Endothelial cell of hepatic sinusoid (primary cell): ENCODE results near the gene DNAJC22.
"Not testable (repeated sequence)": the region's sequence is repeated elsewhere in the genome, so short reads cannot be mapped to it uniquely, and the experiment has no call there.

Source experiments
- in situ Hi-C: cut with HindIII; loops from 2 replicates; pipeline ENCODE4 v1.10.0; 2017; ENCODE audit warnings: low sequenced_read_pairs

Gene DNAJC22

DNA sequence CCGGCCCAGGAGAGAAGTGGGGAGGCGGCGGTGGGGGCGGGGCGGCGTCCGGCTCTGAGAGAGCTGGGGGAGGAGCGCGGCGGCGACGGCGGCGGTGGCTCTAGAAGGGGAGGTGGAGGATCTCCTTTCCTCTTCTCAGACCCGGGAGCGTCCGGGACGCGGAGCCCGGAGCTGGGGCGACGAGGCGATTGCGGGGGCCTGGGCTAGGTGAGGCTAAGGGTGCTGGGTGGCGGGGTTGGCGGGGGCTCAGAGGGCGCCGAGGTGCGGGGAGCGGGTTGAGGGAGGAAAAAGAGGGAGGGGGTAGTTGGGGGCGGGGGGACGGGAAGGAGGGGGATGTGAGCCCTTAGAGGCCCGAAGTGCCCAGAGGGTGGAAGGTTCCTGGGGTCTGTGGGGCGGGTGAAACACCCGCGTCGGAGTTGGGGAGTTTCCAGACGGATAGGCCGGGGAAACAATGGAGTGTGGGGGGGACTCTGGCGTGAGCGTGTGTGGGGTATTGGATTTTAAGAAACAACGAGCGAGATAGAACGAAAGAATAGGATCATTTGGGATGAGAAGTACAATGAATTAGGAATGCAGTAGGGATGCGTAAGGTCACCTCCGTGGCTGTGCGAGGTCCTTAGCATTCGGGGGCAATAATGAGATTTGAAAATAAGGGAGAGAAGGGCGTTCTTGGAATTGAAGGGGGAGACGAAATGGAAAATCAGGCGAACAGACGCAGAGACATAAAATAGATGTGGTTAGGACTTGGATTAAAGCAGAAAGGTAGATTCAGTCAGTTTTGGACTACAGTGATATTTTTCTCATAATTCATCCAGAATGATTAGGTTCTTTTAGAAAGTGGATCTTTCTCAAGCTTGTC, 20.9 kb downstream of the DNAJC22 start, which contains the start of gene SPATS2:
Gene SPATS2, plus strand, starts transcription at position 82 of the 859 bp plus-strand sequence. CDS start 93,551 bp downstream, outside the sequence.
- in situ Hi-C loops = loop anchor here (5.0 to 10.0 kb wide), 3 partner anchors 40 to 117 kb away; partner anchors contain the start of gene TUBA1C

DNA sequence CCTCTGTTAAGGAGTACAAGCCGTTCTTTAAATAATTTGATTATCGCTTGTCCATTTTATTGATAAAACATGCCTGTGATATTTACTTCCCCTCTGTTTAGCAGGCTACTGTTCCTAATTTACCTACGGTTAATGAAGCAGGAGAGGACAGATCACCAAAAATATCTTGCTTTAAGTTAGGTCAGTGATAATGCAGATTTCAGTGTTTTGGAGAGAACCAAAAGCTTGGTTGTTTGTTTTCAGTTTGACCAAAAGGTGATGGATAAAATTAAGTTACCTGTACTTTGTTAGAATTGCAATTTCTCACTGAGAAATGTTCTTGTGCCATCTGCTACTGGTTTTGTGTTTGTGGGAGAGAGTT, 21.5 kb downstream of the DNAJC22 start:
- in situ Hi-C loops = loop anchor here (5.0 to 10.0 kb wide), 3 partner anchors 41 to 117 kb away; partner anchors contain the start of gene TUBA1C

GRCh38 chr12:49369411-49370145, 22.9 kb downstream of the DNAJC22 start:
- in situ Hi-C loops = loop anchor here (5.0 to 10.0 kb wide), 3 partner anchors 42 to 115 kb away; partner anchors contain the start of gene TUBA1C

DNA sequence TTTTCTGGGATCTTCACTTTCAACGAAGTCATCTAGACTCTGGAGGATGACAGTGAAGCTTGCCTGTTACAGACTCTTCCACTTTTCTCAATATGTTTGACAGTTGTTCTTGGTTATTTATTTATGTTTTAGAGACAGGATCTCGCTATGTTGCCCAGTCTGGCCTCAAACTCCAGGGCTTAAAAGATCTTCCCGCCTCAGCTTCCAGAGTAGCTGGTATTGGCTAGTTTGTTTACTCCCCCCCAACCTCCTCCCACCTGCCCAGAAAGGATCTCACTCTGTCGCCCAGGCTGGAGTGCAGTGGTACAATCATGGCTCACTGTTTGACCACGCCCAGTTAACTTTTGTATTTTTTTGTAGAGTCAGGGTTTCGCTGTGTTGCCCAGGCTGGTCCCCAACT, 23.9 kb downstream of the DNAJC22 start:
- in situ Hi-C loops = no loop called here

DNA sequence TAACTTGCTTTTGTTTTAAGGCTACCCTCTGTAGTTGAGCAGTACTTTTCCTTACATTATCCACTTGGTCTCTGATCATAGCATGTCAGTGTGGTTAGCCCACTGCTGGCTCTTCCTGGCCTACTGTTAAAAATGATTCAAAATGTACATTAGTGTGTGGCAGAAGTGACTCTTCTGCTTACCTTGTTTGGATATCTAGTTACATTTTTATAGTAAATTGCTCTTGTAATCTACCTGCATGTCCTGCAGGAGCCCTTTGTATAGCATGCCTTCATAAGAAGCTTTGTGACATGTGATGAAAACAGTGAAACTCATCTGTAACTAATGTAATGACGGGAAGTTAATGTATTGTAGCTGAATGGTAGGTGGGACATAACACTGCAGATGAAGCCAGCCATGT, 28.7 kb downstream of the DNAJC22 start:
- in situ Hi-C loops = loop anchor here (5.0 kb wide), 1 partner anchor 87 kb away; no protein-coding TSS in a partner anchor

GRCh38 chr12:49377386-49377785, 30.7 kb downstream of the DNAJC22 start:
- in situ Hi-C loops = loop anchor here (5.0 kb wide), 1 partner anchor 85 kb away; no protein-coding TSS in a partner anchor

DNA sequence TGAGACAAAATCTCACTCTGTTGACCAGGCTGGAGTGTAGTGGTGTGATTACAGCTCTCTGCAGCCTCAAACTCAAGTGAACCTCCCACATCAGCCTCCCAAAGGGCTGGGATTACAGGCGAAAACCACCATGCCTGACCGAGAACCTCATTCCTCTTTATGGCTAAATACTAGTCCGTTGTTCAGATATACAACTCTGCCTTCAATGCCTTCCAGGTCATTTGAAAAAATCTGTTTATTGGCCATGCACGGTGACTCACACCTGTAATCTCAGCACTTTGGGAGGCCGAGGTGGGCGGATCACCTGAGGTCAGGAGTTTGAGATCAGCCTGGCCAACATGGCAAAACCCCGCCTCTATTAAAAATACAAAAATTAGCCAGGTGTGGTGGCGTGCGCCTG, 33.5 kb downstream of the DNAJC22 start:
- in situ Hi-C loops = not testable (repeated sequence)

GRCh38 chr12:49388682-49389386, 42.1 kb downstream of the DNAJC22 start:
- in situ Hi-C loops = no loop called here

- in situ Hi-C loops = no loop called here
Measured at GRCh38 chr12:49389387-49389703, 42.7 kb downstream of the DNAJC22 start.

DNA sequence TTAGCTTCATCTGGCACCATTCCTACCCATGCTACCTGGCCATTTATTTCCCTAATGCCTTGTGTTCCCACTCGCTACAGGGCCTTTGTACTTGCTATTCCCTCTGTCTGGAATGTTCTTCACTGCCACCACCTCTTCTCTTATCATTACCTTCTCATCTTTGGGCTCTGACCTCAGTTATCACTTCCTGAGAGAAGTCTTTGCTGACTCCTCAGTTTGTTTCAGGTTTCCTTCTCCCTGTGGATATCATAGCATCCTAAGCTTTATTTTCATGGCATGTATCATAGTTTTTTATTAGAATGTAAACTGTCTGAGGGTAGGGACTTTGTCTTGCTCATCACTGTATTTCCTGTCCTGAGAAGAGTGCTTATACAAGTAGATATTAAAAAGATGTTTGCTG, 50.3 kb downstream of the DNAJC22 start:
- in situ Hi-C loops = no loop called here

DNA sequence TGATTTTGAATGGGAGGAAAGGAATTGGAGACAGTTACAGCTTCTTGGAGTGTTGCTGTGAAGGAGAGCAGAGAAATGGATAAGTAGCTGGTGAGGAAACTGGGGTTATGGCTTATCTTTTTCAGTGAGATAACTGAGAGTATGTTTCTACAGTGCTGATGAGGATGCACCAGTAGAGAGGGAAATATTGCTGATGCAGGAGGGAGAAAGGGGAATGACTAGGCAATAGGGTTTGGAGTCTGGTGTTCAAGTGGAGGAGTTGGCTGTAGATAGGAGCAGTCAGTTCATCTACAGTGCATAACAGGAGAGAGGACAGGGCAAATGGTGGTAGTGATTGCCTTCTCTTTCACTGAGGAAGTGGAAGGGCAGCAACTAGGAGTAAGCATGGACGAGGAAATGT, 53.6 kb downstream of the DNAJC22 start:
- in situ Hi-C loops = no loop called here
